NCI-H524 treated with DMSO at 0.1 percent for 48 hours (cell line): ENCODE data around the gene PRRG4.
"Not testable (repeated sequence)": the region's sequence is repeated elsewhere in the genome, so short reads cannot be mapped to it uniquely, and the experiment has no call there.

ENCODE experiments used
- DNase-seq: peaks from one replicate; lab custom pipeline; 2025; lab: John Stamatoyannopoulos, UW

The PRRG4 gene

GRCh38 chr11:32886180-32886579, 56.5 kb downstream of the PRRG4 start:
- DNase-seq: no peak

DNA sequence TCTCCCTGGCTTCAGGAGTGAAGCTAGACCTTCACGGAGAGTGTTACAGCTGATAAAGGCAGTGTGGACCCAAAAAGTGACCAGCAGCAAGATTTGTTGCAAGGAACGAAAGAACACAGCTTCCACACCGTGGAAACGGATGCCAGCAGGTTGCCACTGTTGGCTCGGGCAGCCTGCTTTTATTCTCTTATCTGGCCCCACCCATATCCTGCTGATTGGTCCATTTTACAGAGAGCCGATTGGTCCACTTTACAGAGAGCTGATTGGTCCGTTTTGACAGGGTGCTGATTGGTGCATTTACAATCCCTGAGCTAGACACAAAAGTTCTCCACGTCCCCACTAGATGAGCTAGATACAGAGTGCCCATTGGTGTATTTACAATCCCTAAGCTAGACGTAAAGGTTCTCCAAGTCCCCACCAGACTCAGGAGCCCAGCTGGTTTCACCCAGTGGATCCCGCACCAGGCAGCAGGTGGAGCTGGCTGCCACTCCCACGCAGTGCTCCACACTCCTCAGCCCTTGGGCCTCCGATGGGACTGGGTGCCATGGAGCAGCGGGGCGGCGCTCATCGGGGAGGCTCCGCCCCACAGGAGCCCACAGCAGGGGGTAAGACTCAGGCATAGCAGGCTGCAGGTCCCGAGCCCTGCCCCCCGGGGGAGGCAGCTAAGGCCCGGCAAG, 58.1 kb downstream of the PRRG4 start:
- DNase-seq: not testable (repeated sequence)

GRCh38 chr11:32888384-32888710, 58.6 kb downstream of the PRRG4 start:
- not testable (repeated sequence) for DNase-seq

- DNase-seq: no peak
These were observed 59.1 kb downstream of the PRRG4 start for GRCh38 chr11:32888805-32889204.

- no peak for DNase-seq
These were observed 61.3 kb downstream of the PRRG4 start for GRCh38 chr11:32890843-32891656.

GRCh38 chr11:32891657-32892354, 62.1 kb downstream of the PRRG4 start:
- DNase-seq: peak; percentile 38

GRCh38 chr11:32892355-32893092, 62.8 kb downstream of the PRRG4 start, which contains the start of gene QSER1:
Gene QSER1 (plus strand): TSS chr11:32892811. CDS start chr11:32893126, 315 bp downstream.
- no peak for DNase-seq

- no peak for DNase-seq
These were observed 63.3 kb downstream of the PRRG4 start for GRCh38 chr11:32893093-32893342.

DNA sequence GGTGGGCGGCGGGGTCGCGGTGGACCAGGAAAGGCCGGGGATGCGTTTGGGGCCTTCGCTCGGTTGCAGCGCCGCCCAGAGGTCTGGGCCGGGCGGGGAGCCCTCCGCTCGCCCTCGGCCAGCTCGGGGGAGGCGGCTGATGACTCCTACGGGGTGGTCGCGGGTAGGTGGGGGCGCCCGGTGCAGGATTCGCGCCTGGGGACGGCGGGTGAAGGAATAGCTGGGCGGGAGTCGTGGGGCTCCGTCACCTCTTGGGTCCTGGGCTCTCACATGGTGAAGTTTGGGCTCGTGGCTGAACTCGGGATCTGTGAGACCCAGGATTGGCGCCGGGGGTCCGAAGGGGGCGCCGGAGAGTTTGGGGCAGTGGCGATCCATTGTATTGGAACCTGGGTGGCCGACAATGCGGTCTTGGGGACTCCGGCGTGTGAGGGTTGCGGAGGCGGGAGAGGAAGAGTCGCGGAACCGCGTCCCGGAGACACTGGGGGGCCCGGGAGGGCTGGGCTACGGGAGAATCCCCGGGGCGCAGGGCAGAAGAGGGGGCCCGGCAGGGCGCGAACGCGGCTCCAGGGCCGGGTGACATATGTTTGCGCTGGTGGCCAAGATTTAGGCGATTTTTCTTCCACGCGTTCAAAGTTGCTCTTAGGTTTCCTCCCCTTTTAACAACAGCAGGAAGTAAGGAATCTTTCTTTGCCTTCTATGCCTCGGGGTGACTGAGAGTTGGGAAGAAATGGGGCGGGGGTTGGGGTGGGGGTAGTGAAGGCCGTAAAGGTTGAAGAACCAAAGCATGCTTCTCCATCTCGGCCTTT, 63.8 kb downstream of the PRRG4 start:
- DNase-seq: no peak

DNA sequence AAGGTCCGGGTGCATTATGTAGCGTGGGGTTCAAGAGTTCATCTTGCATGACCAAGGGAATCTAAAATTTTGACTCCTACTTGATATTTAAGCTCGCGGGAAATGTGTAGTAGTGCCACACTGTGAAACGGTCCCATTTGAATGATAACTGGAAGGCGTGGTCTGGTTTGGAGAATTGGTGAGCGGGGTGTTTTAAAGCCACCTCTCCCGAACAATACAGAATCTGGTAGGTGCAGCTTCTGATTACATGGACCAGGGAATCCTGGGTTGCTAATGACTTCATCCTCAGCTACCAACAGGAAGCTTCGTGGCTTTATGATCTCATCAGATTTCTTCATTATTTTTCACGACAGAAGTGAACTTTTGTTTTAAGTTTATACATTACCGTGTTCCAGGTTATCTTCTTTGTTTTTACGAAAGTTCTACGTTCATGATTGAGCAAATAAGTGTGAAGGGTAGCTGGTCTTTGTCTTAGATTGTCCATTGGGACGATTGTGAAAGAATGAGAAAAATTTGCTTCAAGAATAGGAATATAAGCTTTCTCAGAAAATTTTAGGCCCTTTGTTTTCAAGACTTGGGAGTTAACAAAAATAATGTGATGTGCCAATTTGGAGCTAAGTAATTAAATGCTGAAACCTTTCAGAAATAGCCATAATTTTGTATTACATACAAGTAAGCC, 64.6 kb downstream of the PRRG4 start:
- DNase-seq: peak; percentile 50

- no peak for DNase-seq
These were observed 65.2 kb downstream of the PRRG4 start for GRCh38 chr11:32894921-32895320.

- DNase-seq: peak; percentile 64
These were observed 65.7 kb downstream of the PRRG4 start for GRCh38 chr11:32895471-32895870.

- no peak for DNase-seq
These were observed 67.4 kb downstream of the PRRG4 start for GRCh38 chr11:32897103-32897502.

- no peak for DNase-seq
These were observed 69.7 kb downstream of the PRRG4 start for GRCh38 chr11:32899438-32899837.

DNA sequence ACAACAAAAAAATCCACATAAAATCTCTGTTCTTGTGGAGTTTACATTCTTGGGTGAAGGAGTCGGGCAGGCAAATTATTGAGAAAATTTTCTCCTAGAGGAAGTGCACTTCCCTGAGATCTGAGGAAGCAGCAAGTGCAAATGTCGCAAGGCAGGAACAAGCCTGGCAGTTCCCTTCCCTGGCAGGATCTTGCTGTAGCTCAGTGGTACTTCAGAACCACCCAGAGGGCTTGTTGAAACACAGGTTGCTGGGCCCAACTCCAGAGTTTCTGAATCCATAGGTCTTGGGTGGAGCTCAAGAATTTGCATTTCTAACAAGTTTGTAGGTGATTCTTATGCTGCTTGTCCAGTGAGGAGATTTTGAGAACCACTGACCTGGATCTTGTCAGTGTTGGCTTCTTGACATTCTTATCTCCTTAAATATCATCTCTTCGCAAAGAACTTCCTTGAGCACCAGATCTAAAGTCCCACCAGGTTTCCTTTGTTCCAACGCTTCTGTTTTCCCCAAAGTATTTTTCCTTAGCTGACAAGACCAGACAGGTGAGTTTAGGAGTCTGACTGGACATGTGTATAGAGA, 72.5 kb downstream of the PRRG4 start:
- no peak for DNase-seq

GRCh38 chr11:32905028-32905667, 75.4 kb downstream of the PRRG4 start:
- no peak for DNase-seq
